ENCODE data around the gene ARSG.
"Not testable (repeated sequence)": the region's sequence is repeated elsewhere in the genome, so short reads cannot be mapped to it uniquely, and the experiment has no call there.

The ARSG gene

DNA sequence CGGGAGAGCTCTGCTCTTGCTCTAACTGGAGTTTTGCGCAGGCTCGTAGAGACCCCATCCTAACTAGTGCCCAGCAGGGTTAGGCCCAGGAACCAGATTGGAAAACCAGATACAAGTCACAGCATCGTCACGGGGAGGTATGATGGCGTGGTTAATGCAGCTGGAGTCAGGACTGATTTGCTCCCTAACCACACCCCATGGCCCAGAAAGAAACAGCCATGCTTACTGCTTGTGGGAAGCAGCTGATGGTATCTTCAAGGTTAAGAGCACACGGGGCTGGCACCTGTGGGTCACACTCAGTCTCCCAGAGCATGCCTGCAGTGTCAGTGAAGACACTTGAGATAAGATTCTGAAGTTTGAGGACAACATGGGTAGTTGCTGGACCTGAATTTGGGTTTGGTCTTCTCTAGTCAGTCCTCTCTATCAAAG is 105.8 kb downstream of the ARSG start:
- DNase-seq (ENCODE audit: low read depth): no peak

DNA sequence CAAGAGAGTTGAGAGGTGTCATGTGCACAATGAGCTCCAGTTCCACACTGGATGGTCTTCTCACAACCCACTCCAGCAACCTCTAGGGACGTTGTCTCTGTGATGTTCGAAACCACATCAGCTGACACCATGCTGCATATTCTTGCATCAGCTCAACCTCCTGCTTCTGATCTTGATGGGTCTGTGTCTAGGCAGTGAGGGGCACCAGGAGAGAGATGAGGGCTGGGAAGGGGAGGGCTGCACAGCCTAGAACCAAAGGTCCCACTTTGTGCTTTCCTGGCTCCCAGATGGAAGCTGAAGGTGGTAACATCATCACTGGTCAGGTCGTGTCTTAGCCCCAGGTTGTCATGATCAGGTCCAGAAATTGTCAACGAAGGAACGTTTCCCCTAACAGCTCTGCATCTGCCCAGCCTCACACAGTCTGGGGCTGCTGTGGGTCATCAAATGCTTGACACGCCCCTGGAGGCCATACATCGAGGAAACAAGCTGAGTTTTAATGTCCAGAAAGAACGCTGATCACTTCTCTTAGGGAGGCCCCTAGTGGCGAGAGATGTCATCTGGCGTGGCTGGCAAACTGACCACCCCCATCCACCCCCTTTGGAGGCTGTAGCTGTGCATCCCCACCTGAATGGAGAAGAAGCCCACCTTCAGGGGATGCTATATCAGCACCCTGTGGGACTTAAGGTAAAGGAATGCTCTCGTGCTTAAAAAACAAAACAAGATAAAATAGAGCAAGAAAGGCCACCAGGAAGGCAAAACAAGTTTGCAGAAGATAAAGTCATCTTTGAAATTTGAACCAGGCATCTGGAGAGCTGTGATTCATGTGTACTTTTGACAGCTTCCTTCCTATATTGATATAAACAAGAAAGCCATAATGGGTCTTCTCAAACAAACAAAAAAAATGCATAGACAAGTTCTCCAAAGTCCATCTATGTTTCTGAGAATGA is 107.7 kb downstream of the ARSG start:
- peak; percentile 20 for DNase-seq (ENCODE audit: low read depth)

DNA sequence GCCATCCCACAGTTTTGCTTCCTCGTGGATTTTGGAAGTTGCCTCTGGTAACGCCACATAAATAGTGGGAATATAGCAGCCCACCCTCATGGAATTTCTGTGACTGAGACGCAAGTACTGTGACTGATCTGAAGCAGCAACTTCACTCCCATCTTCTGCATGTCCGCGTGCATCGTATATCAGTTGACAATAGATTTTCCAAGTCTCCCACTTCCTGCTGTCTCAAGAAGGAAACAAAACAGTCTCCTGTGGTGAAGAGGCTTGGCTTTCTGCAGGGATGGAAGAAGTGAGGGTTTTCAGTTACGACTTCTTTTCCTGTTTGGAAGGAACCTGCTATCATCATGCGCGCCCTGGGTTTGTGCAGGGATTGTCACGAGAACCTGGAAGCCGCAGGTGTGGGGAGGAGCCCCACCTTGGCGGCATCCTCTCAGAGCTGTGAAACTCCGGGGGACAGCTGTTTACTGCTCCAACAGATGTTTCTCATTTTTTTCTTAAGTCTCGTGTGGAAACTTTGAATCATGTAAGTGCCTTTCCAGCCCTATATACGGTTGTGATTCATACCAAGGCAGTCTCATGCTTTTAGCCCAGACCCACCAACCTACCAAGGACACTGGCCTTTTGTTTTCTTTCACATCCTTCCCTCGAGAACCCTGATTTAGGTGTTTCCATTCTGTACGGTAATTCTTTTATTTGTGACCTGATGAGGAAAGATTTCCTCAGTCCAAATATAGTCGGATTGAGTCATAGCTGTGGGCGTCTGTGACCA is 108.5 kb downstream of the ARSG start:
- peak; percentile 31 for DNase-seq (ENCODE audit: low read depth)

DNA sequence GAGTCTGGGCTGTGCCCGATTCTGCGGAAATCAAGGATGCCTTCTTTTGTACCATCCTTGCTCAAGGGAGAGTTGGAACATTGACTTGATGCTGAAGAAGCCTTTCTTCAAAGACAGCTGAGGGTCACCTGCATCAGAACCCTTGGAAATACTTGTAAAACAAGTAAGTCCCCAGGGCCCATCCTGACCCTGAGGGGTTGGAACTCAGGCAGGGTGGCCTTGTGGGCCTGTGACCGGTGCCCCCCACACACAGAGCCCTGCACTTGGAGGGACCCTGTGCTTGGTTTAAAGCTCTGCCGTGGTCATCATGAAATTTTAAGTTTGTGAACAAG is 109.1 kb downstream of the ARSG start:
- DNase-seq (ENCODE audit: low read depth): no peak

DNA sequence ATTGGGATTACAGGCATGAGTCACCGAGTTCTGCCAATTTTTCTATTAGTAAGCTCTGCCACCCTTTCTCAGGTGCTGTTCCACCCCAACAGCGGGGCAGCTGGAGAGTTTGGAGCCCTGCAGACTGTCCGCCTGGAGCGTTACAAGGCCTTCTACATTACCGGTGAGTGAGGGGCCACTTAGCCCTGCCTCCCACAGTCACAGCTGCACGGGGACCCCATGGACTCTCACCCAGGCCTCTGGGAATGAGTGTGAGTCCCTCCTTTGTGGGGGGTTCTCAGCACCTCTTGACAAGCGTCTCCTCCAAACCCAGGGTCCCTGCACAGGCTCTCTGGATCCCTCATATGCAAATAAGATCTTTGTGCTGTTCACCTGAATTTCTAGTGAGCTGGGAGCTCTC is 110.0 kb downstream of the ARSG start:
- no peak for DNase-seq (ENCODE audit: low read depth)

DNA sequence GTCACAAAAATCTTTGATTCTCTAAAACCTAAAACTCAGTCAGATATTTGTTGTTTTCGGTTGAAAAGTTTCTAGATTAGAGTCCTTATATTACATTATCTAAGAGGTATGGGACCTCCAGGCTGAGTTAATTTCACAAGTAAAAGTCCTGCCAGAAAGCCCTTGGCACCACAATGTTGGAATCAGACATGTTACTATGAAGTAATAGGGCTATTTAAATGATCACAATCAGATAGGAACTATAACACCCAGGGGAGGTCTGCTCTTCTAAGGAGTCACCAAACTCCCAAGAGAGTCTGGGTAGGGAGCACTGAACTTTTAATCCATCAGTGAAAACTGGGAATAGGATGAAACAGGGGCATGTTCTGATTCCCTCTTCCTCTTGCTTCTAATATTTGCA is 111.8 kb downstream of the ARSG start:
- no peak for DNase-seq (ENCODE audit: low read depth)

DNA sequence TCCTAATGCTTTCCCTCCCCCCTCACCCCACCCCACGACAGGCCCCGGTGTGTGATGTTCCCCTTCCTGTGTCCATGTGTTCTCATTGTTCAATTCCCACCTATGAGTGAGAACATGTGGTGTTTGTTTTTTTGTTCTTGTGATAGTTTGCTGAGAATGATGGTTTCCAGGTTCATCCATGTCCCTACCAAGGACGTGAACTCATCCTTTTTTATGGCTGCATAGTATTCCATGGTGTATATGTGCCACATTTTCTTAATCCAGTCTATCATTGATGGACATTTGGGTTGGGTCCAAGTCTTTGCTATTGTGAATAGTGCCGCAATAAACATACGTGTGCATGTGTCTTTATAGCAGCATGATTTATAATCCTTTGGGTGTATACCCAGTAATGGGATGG is 112.5 kb downstream of the ARSG start:
- DNase-seq (ENCODE audit: low read depth): not testable (repeated sequence)

DNA sequence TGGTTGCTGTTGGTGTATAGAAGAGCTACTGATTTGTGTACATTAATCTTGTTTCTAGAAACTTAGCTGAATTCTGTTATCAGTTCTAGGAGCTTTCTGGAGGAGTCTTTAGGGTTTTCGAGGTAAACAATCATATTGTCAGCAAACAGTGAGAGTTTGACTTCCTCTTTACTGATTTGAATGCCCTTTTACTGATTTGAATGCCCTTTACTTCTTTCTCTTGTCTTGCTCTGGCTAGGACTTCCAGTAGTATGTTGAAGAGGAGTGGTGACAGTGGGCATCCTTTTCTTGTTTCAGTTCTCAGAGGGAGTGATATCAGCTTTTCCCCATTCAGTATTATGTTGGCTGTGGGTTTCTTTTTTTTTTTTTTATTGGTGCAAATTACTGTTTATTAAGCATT is 116.4 kb downstream of the ARSG start:
- not testable (repeated sequence) for DNase-seq (ENCODE audit: low read depth)

DNA sequence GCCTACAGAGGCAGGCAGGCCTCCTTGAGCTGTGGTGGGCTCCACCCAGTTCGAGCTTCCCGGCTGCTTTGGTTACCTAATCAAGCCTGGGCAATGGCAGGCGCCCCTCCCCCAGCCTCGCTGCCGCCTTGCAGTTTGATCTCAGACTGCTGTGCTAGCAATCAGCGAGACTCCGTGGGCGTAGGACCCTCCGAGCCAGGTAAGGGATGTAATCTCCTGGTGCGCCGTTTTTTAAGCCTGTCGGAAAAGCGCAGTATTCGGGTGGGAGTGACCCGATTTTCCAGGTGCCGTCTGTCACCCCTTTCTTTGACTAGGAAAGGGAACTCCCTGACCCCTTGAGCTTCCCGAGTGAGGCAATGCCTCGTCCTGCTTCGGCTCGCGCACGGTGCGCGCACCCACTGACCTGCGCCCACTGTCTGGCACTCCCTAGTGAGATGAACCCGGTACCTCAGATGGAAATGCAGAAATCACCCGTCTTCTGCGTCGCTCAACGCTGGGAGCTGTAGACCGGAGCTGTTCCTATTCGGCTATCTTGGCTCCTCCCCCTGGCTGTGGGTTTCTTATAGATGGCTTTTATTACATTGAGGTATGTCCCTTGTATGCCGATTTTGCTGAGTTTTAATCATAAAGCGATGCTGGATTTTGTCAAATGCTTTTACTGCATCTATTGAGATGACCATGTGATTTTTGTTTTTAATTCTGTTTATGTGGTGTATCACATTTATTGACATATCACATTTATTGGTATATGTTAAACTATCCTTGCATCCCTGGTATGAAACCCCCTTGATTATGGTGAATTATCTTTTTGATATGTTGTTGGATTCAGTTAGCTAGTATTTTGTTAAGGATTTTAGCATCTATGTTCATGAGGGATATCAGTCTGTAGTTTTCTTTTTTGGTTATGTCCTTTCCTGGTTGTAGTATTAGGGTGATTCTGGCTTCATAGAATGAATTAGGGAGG is 122.6 kb downstream of the ARSG start:
- peak; percentile 47 for DNase-seq (ENCODE audit: low read depth)

DNA sequence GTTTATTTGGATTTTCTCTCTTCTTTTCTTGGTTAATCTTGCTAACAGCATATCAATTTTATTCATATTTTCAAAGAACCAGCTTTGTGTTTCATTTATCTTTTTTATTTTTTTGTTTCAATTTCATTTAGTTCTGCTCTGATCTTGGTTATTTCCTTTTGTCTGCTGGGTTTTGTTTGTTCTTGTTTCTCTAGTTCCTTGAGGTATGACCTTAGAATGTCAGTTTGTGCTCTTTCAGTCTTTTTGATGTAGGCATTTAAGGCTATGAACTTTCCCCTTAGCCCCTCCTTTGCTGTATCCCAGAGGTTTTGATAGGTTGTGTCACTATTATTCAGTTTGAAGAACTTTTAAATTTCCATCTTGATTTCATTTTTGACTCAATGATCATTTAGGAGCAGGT is 123.6 kb downstream of the ARSG start:
- DNase-seq (ENCODE audit: low read depth): not testable (repeated sequence)

DNA sequence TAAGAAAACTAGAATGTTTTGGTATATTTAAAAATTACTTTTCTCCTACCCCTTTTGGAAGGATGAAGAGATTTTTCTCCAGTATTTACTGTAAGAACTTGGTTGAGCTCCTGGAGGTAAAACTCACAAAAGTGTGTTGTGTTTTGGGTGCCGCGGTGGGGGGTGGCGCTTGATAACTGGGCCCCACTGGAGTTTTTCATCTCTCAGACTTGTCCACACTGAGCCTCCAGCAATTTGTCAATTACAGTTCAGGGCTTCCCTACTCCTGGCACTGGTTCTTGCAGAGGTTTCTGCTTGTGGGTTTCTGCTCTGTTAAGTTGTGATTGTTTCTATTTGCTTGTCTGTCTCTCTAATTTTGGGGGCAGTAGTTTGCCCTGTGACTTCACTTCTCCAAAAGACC is 126.0 kb downstream of the ARSG start:
- DNase-seq (ENCODE audit: low read depth): no peak

DNA sequence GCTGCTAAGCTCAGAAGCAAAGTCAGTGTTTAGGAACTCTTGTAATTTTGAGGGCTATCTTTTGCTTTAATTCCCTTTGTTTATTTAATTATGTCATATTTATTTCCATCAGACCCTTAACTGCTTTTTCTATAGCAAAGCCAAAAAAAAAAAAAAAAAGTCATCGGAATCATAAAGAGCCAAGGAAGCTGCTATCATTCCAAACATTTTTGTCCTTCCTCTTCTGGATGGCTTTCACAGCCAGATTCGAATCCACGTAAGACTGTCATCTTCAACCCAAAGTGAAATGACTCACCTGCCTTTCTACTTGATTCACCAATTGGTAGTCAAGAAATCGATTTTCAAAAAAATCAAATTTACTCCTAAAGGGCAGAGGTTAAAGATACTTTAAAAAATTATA is 127.6 kb downstream of the ARSG start:
- DNase-seq (ENCODE audit: low read depth): no peak

DNA sequence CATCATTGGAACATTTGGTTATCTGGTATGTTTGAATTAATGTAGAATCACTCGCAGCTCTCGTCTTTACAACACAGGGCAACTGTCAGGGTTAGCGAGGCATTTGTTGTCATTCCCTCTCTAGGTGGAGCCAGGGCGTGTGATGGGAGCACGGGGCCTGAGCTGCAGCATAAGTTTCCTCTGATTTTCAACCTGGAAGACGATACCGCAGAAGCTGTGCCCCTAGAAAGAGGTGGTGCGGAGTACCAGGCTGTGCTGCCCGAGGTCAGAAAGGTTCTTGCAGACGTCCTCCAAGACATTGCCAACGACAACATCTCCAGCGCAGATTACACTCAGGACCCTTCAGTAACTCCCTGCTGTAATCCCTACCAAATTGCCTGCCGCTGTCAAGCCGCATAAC is 128.8 kb downstream of the ARSG start:
- DNase-seq (ENCODE audit: low read depth): no peak

DNA sequence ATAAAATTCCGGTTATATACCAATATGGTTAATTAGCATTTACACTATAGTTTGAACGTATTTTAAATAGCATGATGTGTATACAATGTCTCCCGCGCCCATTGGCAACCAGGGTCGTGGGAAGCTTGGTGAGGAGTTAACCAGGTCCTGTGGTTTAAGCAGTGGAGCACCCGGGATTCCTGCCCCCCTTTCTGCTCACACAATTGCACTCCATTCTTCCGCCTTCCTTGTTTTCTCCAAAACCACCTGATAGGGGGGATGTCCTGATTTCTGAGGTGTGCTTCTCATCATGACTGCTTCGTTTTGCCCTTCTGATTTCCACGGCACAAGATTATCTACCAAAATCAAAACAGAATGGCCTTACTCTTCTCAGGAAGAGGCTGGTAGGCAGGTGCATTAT is 130.2 kb downstream of the ARSG start:
- no peak for DNase-seq (ENCODE audit: low read depth)

DNA sequence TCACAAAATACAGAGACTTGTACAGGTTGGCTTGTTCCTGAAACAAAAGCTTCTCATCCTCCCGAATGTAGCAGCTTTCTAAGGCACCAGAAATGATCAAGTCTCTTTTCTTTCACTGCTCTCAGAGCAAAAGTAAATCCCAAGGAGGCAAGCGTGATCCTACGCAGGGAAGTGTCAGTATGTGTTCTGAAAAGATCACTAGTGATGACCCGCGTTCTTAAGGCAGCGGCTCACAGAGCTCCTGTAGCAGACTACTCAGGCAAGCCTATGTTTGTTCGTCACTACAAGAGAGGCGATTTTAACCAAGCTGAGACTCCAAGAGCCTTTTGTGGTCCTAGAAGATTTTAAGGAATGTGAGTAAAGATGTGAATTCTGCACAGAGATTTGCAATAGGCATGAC is 131.5 kb downstream of the ARSG start:
- DNase-seq (ENCODE audit: low read depth): no peak

DNA sequence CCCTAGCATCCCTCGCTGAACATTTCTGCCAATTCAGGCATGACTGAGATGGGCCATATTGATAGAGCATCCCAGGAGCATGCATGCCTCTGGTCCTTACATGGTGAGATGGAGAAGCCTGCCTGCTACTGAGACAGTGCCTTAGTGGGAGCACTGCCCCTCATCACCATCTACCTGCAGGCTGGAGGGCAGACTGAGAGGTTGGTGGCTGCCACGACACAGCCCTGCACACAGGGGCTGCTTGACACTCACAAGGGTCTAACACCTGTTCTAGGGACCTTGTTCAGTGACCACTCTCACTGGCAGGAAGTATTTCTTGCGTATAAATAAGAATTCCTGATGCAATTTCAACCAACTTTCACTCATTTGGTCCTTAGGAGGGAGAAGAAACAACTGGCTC is 132.0 kb downstream of the ARSG start:
- DNase-seq (ENCODE audit: low read depth): no peak

DNA sequence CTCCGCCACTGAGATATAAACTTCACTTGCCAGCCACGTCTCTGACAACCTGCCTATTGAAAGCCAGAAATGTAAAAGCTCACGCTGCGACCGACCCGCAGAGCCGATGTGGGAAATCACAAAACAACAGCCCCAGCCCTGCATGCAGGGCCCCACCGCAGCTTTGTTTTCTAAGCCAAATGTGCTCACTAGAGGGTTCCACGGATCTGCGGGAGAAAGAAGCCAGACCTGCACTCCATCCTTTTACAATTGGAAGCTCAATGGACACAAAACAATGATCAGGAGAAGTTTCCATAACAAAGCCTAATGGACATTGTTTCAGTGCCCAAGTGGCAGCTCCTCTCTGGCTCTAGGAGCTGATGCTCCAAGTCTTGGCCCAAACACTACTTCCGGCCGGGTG is 132.9 kb downstream of the ARSG start:
- DNase-seq (ENCODE audit: low read depth): no peak

DNA sequence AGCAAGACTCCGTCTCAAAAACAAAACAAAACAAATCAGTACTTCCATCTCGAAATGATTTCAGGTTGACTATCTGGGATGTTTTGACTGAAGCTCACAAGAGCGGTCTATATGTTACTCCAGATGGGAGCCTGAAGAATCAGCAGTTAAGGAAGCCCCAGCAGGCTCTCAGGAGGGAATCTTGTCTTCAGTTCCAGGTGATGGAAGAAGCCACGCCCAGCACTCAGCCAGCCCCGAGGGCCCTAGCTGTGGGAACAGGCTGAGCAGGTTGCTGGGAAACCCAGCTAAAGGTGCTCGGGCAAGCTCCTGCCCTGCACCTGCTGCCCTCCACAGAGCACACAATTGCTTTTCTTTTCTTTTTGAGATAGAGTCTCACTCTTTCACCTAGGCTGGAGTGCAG is 133.6 kb downstream of the ARSG start:
- DNase-seq (ENCODE audit: low read depth): no peak

DNA sequence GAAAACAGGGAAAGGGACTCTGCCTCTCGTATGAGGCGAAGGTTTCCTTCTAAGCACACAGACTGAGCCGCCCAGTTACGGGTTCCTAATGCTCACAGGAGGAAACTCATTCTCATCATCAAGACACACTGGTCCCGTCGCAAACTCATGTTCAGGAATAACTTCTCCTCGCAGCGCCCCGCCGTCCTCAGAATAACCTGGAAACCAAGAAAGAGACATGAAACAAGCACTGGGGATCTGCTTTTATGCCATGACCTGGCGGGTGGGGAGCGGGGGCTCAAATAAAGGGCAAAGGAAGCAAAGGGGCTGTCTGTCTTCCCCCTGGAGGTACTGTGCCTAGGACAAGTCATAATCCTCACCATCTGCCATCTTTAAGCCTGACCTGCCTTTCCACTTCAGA is 134.7 kb downstream of the ARSG start:
- DNase-seq (ENCODE audit: low read depth): no peak

DNA sequence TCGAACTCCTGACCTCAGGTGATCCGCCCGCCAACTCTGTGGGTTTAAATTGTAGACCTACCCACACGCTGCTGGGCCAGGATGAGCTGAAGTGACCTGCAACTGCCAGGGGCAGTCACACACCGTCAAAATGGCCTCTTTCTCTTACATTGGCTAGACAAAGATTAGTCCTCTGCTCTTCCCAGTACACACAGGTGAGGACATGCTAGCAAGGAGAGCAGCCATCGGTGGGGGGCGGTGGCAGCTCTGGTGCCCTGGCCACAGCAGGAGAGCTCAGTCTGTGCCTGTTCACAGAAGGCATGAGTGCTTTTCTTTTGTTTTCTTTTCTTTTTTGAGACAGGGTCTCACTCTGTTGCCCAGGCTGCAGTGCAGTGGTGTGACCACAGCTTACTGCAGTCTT is 136.3 kb downstream of the ARSG start:
- no peak for DNase-seq (ENCODE audit: low read depth)

DNA sequence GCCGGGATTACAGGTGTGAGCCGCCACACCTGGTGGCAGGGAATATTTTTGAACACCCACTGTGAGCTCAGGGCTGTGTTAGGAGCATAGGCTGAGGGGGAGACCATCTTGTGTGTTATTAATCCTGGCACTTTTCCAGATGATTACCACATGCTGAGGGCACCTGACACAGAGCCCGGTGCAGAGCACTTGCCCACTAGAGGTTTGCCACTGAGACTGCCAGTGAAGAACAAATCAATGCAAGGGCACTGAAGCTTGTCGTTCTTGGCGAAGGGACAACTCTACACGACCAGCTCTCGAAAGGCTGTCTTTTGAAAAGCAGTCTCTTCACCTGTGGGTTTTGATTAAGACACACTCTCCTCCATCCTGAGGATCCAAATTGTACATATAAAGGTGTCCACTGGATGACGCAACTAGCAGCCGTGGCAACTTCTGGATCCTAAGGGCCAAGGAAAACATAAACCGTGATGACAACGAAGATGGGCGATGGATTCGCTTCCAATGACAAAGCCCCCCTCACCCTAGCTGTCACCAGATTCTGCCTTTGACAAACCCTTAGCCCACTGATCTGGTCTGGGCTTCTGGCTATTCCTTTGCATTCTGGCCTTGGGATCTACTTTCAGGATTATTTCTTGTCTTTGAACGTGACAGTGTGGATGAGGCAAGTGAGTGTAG is 137.3 kb downstream of the ARSG start:
- no peak for DNase-seq (ENCODE audit: low read depth)

DNA sequence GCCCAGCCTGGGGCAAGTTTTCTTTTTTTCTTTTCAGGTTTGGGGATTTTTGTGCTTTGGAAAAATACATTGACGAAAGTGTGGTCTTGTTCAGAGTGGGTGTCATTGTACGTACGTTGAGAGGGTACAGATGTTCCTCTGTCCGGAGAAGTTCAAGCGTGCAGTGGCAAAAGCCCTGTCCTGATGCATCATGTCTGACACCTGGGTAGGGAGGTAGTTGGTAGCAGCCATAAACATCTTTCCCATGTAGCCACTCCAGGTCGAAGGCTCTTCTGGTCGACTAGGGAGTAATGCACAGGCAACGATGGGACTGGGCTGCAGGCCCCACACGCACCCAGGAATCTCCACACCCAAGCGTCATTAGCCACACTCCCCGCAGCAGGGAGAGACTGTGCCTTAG is 138.6 kb downstream of the ARSG start:
- DNase-seq (ENCODE audit: low read depth): no peak
